ENCODE data around the gene HEPHL1.
A peak's percentile ranks its signal among the peaks of the same experiment; 100 is the strongest.

The HEPHL1 gene

DNA sequence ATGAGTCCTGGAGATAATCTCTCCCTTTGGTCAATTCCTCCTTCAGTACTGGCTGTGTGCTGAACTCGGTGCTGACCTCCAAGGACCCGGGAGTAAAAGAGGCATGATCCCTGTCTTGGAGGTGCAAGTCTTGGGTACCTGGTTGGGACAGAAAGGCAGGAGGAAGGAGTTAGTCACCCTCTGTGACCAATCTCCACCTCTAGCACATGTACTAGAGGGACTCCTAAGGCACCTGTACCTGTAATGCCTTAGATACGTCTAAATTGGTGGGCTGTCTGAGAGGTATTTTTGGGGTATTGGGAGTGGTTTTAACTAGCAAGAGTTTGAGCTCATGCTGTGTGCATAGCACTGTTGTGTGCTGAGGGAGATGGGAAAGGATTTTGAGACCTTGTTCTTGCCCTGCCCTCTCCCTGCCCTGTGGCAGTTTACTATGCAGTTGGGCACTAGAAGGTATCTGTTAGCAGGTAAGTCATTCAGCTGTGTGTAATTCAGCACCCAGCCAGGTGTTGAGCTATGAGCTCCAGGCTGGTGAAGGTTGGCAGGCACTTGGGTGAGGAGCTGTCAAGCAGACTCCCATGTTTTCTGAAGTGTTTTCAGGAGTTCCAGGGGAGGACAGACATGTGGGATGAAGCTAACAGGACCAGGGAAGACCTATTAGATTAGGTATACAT is 110.0 kb downstream of the HEPHL1 start:
- DNase-seq (ENCODE audit: low spot score): no peak

- no peak for DNase-seq (ENCODE audit: low spot score)
Measured at GRCh38 chr11:94131718-94132115, 110.6 kb downstream of the HEPHL1 start.

DNA sequence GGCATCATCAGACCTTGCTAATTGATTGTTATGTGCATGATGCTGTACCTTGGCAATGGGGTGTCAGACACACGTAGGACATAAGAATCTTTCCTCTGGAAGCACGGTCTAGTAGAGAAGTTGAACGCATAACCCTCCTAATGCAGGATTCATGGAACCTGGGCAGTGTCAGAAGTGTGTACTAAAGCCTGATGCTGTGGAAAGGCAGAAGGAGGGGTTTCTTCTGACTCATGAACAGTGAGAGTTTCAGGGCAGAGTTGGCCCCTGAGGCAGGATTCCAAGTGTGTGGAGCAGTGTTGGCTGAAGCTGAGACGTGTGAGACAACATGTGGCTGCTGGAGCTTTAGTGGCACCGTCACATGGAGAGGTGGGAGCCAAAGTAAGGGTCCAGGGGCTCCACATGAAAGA is 111.0 kb downstream of the HEPHL1 start:
- DNase-seq (ENCODE audit: low spot score): no peak

DNA sequence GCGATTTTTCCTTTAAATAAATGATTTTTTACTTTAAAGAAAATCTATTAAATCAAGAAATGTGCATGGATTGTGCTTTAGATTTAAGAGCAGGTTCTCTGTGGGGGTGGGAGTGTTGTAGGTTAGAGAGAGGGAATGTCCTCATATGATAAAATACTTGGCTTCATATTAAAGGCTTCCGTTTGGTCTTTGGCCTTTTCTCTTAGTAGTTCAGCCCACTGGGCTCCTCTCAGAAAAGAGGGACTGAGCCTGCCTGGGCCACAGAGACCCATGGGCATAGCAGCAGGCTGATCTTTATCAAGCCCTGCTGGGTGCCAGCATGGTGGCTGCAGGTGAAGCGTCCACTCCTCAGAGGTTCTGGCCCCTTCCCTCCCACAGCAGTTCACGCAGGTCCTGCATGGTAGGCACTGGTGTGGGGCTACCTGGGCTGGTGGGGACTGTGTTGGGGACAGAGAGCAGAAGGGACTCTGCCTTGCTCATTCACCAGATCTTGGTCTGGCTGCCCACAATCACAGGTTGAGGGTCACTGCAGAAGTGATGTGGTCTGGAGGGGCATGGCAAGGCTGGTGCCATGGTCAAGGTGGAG is 111.8 kb downstream of the HEPHL1 start:
- no peak for DNase-seq (ENCODE audit: low spot score)

- no peak for DNase-seq (ENCODE audit: low spot score)
Measured at GRCh38 chr11:94133752-94134151, 112.6 kb downstream of the HEPHL1 start.

GRCh38 chr11:94134651-94135512 is 113.7 kb downstream of the HEPHL1 start:
- peak; percentile 39 for DNase-seq (ENCODE audit: low spot score)

GRCh38 chr11:94139416-94139815 is 118.3 kb downstream of the HEPHL1 start:
- DNase-seq (ENCODE audit: low spot score): no peak

- no peak for DNase-seq (ENCODE audit: low spot score)
Measured at GRCh38 chr11:94140154-94140655, 119.1 kb downstream of the HEPHL1 start.

DNA sequence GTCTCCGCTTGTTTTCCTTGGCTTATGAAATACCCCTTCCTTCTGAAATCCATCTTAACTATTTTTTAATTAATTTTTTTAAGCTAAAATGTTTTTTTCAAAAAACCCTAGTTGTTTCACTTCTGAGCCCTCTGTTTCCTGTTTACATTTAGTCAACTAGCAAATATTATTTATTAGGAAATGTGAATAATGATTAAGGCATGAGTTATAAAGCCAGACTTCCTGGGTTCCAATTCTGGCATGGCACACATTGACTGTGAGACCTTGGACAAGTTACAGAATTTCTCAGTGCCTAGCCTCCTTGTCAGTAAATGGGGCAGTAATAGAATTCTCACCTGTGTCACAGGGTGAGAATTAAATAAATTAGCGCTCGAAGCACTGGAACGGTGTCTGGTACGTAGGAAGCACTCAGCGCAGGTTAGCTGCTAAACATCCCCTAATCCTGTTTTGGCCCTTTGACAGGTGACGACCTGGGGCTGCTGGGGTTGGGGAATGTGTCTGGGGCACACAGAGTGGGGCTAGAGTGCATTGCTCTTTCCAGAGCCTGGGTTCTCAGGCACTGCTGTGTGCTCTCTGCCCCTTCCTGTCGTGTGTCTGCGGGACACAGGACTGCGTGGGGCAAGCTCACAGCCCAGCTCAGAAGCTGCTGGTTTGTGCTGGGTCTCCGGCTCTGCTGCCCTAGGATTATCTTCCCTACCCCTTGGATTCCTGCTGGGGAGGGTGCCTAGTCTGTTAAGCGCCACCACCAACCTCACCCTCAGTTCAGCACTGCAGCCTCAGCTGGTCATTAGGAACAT is 120.6 kb downstream of the HEPHL1 start:
- no peak for DNase-seq (ENCODE audit: low spot score)

- no peak for DNase-seq (ENCODE audit: low spot score)
Measured at GRCh38 chr11:94142308-94143281, 121.4 kb downstream of the HEPHL1 start.

GRCh38 chr11:94144216-94144615 is 123.1 kb downstream of the HEPHL1 start:
- DNase-seq (ENCODE audit: low spot score): no peak

DNA sequence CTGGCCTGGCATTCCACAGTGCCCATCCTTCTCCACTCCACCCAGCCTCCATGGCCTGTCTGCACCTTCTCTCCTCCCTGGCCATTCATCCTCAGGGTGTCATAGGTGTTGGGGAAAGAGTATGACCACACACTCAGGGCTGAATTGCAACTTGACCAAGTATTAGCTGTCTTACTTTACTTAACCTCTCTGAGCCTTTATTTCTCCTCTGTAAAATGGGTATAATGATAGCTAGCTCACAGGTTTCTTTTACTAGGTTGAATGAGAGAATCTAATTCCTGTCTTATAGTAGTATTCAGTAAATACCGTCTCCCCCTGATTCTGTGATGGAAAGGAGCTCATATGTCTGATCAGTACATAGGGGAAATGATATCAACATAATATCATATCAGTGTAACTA is 123.5 kb downstream of the HEPHL1 start:
- DNase-seq (ENCODE audit: low spot score): no peak

DNA sequence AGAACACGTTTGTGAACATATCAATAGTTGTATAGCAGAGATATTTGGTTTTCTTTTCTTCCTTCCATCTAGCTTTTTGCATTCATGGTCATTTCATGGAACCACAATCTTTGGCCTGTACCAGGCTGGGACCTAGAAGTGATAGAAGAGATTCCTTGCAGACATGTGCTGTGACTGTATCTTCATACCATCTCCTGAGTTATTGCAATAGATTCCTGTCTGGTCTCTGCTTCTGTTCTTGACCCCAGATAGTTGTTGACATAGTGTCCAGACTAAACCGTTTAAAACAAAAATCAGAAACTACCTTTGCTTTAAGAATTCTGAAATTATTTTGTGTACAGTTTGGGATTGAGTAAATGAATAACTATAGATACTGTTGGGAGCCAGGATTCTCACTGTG is 124.3 kb downstream of the HEPHL1 start:
- no peak for DNase-seq (ENCODE audit: low spot score)

GRCh38 chr11:94145916-94146315 is 124.8 kb downstream of the HEPHL1 start:
- DNase-seq (ENCODE audit: low spot score): no peak

DNA sequence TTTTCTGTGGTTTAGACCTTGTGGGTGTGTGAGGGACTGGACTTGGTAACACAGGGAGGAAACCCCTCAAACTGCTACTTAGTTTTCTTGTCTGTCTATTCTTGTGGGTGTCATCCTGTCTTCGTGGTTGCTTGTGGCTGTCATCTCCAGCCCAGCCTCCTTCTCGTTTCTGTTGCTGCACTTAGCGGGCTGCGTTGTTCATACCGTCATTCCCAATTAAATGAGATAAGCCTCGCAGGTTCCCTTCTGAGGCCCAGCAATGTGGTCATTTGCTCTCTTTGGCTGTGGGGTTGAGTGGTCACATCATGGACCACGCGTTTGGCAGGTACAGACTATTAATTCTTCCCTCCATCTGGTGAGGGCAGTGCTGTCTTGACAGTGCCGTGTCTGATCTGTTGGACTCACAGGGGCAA is 126.3 kb downstream of the HEPHL1 start:
- DNase-seq (ENCODE audit: low spot score): no peak

DNA sequence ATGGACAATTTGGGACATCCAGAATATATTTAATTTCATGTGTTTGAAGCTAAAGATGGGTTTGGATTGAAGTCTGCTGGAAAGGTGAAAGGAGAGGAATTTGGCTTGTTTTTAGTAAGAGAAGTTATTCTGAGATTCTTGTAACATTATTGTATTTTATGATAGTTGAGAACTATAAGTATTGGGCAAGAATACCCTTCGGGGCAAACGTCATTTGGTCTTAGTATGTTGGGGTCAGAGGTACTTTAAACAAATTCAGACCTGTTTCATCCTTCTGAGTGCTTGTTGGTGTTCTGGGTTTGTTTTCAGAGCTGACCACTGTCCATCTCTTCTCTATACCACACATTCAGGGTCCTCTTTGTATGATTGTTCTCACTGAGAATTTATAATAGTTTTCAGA is 127.0 kb downstream of the HEPHL1 start:
- DNase-seq (ENCODE audit: low spot score): no peak

- DNase-seq (ENCODE audit: low spot score): no peak
Measured at GRCh38 chr11:94149431-94150017, 128.4 kb downstream of the HEPHL1 start.

GRCh38 chr11:94150056-94150455 is 128.9 kb downstream of the HEPHL1 start:
- DNase-seq (ENCODE audit: low spot score): no peak

- DNase-seq (ENCODE audit: low spot score): no peak
Measured at GRCh38 chr11:94150704-94151685, 129.8 kb downstream of the HEPHL1 start.

Measured in D341Med (cell line).